RWPE2 (cell line): ENCODE data around the gene FITM1.
A peak's percentile ranks its signal among the peaks of the same experiment; 100 is the strongest.

Source experiments
- ATAC-seq: fragments of 200-7000 bp; cut with Tn5 transposase; 3 replicates; pipeline ENCODE4 v1.9.1; 2021; ENCODE audit warnings: low read depth
- DNase-seq: peaks from one replicate; pipeline ENCODE4 v3.0.0-alpha.2; 2020; ENCODE audit warnings: low spot score
- H3K27ac ChIP-seq: fragments of 450-650 bp; 2 replicates; pipeline ENCODE4 v1.5.1; 2017; ENCODE audit warnings: mild to moderate bottlenecking; ENCODE audit not compliant: poor library complexity, severe bottlenecking
- H3K27me3 ChIP-seq: fragments of 250-450 bp; sonication (Bioruptor Pico); 2 replicates; pipeline ENCODE4 v1.5.1; 2021; ENCODE audit warnings: mild to moderate bottlenecking, moderate library complexity; ENCODE audit not compliant: insufficient read depth, poor library complexity, severe bottlenecking
- H3K36me3 ChIP-seq: fragments of 250-450 bp; sonication (Bioruptor Pico); 2 replicates; pipeline ENCODE4 v1.5.1; 2020; ENCODE audit warnings: low read depth, mild to moderate bottlenecking, moderate library complexity
- H3K4me1 ChIP-seq: fragments of 250-450 bp; sonication (Bioruptor Pico); 2 replicates; pipeline ENCODE4 v1.5.1; 2021; ENCODE audit warnings: mild to moderate bottlenecking, moderate library complexity; ENCODE audit not compliant: insufficient read depth, poor library complexity, severe bottlenecking
- H3K4me3 ChIP-seq: fragments of 250-450 bp; sonication (Bioruptor Pico); 2 replicates; pipeline ENCODE4 v1.5.1; 2021; ENCODE audit warnings: mild to moderate bottlenecking, moderate library complexity; ENCODE audit not compliant: severe bottlenecking
- H3K9me3 ChIP-seq: fragments of 250-450 bp; sonication (Bioruptor Pico); 2 replicates; pipeline ENCODE4 v1.5.1; 2021; ENCODE audit warnings: mild to moderate bottlenecking, moderate library complexity; ENCODE audit not compliant: severe bottlenecking
- TF ChIP-seq, protein P1 (sequence below): fragments of 450-650 bp; IDR thresholded peaks from one replicate; pipeline ENCODE4 v1.5.1; 2017; ENCODE audit warnings: mild to moderate bottlenecking, moderate library complexity; ENCODE audit not compliant: poor library complexity, severe bottlenecking

The FITM1 gene

DNA sequence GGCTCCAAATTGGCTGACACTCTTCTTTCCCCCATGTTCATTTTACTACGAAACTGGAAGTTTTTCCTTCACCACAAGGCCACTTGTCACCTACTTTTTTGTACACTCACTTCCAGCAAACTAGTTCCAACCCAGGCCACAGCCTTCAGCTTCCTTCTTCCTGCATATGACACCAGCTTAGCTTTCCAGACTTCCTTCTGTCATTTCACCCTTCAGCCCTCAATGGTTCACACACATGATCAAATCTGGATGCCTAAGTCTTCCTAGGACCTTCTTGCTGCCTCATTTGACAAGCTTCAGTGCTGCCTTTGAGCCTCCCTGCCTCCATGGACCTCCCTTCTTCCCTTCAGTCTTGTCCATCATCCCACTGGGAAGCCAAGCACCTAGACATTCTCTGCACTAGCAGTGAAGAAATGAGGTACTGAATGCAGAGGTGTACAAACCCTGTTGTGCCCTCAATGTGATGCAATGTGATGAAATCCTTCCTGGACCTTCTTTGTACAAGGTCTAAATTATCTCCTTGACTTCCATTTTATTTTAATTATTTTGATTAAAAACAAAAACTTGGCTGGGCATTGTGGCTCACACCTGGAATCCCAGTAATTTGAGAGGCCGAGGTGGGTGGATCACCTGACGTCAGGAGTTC is 37.1 kb downstream of the FITM1 start:
- Histone ChIP-seq H3K36me3 (peaks cover 42% of the 10 kb centered on the region), H3K27ac (no peak overlapping the region), H3K27me3 (no peaks in the 10 kb centered on the region), H3K4me3 (no peak overlapping the region), H3K4me1 (no peaks in the 10 kb centered on the region), H3K9me3 (no peaks in the 10 kb centered on the region)
- ATAC-seq (no peak), DNase-seq (no peak)
- TF ChIP-seq, protein P1, sequence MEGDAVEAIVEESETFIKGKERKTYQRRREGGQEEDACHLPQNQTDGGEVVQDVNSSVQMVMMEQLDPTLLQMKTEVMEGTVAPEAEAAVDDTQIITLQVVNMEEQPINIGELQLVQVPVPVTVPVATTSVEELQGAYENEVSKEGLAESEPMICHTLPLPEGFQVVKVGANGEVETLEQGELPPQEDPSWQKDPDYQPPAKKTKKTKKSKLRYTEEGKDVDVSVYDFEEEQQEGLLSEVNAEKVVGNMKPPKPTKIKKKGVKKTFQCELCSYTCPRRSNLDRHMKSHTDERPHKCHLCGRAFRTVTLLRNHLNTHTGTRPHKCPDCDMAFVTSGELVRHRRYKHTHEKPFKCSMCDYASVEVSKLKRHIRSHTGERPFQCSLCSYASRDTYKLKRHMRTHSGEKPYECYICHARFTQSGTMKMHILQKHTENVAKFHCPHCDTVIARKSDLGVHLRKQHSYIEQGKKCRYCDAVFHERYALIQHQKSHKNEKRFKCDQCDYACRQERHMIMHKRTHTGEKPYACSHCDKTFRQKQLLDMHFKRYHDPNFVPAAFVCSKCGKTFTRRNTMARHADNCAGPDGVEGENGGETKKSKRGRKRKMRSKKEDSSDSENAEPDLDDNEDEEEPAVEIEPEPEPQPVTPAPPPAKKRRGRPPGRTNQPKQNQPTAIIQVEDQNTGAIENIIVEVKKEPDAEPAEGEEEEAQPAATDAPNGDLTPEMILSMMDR = no peak

DNA sequence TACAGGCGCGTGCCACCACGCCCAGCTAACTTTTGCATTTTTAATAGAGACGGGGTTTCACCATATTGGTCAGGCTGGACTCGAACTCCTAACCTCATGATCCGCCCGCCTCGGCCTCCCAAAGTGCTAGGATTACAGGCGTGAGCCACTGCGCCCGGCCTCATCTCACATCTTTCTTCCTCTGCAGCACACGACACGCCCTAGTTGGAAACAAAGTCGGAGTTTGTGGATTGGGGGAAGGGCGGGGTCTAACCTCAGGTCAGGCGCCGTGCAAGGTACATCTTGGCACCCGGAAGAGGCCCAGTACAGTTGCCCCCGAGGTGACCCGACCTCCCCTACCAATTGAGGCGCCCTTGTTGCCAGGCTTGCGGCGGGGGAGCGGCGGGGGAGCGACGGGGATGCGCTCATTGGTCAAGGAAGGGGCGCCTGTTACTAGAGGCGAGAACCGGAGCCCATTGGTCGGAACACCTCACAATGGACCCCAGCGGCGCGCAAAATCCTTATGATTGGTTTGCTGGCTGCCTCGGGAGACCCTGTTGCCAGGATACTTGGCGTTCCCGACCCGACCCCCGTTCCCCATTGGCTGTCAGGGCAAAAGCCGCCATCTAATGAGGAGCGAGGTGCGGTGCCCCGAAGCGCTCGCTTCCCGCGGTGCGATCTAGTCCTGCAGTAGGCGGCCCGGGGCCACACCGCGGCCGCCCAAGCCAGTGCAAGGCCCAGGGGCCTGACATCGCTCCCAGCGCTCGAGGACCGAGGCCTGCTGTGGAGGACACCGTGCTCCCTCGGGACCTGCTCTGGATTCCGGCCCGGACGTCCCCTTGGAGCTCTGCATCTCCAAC is 41.2 kb downstream of the FITM1 start, which contains the start of gene REC8:
TSS of gene REC8 (plus strand) at position 659 of the 839 bp plus-strand sequence. CDS start 473 bp downstream, outside the sequence.
- H3K4me3 ChIP-seq = no peak within 1 kb of the TSS
- H3K27ac ChIP-seq = no peak within 1 kb of the TSS
- no peaks in the 10 kb centered on the region for H3K27me3 ChIP-seq
- no peaks in the 10 kb centered on the region for H3K4me1 ChIP-seq
- 0 out of 2 replicates have a peak, but pooled peaks cover 5% of the 10 kb centered on the region for H3K36me3 ChIP-seq
- ATAC-seq (no peak), DNase-seq (no peak)
- TF ChIP-seq, protein P1 = no peak
- H3K9me3 ChIP-seq = no peaks in the 10 kb centered on the region

DNA sequence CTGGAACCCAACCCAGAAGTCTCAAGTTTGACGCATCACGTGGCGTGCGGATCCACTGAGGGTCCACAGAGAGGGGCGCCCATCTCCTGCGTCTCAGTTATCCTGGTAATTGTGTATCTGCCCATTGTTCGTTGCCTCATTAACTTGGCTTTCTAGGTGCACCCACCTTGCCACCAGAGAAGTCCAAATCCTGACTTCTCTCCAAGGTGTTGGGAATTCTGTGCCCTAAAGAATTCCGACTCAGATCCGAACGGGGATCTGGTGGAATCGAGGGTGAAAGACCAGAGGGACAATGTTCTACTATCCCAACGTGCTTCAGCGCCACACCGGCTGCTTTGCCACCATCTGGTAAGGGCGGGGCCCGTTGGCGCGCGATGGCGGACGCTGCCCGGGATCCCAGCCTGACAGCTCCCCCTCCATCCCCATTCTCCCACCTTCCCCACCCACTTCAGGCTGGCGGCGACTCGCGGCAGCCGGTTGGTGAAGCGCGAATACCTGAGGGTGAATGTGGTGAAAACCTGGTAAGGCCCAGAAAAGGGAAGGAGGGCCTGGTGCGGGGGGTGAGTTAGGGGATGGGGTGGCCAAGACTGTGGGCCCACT is 41.9 kb downstream of the FITM1 start:
- Histone ChIP-seq H3K9me3 (no peaks in the 10 kb centered on the region), H3K27ac (no peak overlapping the region), H3K36me3 (no peaks in the 10 kb centered on the region), H3K27me3 (no peaks in the 10 kb centered on the region), H3K4me3 (no peak overlapping the region), H3K4me1 (no peaks in the 10 kb centered on the region)
- ATAC-seq (no peak), DNase-seq (no peak)
- TF ChIP-seq, protein P1 = no peak

DNA sequence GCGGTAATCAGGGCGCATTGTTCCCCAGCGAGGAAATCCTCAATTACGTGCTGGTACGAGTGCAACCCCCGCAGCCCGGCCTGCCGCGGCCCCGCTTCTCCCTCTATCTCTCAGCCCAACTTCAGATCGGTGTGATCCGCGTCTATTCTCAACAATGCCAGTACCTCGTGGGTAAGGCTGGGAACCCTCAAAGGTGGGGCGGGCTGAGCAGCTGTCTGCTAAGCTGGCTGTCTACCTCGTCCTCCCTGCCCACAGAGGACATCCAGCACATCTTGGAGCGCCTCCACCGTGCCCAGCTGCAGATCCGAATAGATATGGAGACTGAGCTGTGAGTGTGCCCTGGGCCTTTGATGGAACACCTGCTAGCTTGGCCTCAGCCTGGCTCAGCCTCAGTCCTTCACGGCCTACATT is 42.4 kb downstream of the FITM1 start:
- Histone ChIP-seq H3K4me1 (no peaks in the 10 kb centered on the region), H3K9me3 (no peaks in the 10 kb centered on the region), H3K27ac (no peak overlapping the region), H3K36me3 (no peaks in the 10 kb centered on the region), H3K4me3 (no peak overlapping the region), H3K27me3 (no peaks in the 10 kb centered on the region)
- DNase-seq (no peak), ATAC-seq (0 out of 3 replicates have a peak, but pooled peaks have one; percentile 13)
- TF ChIP-seq, protein P1 = no peak
